SK-N-SH (cell line): ENCODE measurements around the gene ESRP2. TPM values are rescaled to one million over a fixed set of nuclear protein-coding genes. Genes with fewer than 3 reads are reported as not detected.

Source experiments
- CTCF ChIA-PET: fragments of 300-600, 350-600 bp; formaldehyde crosslinking; extraction: SDS; loops from one replicate; lab custom pipeline; 2021; lab: Yijun Ruan, JAX
- POLR2A ChIA-PET: fragments of 350-600 bp; sonication (Branson Sonifier 250); formaldehyde crosslinking; extraction: SDS; loops from one replicate; lab custom pipeline; 2020; ENCODE audit warnings: antibody characterized with exemption, inconsistent platforms; lab: Yijun Ruan, JAX
- DNase-seq: peaks from one replicate; pipeline ENCODE4 v3.0.0; 2012
- H2AFZ ChIP-seq: fragments of 200-600 bp; sonication (generic); 2 replicates; pipeline ENCODE4 v1.8.1; 2016; ENCODE audit warnings: antibody characterized with exemption, mild to moderate bottlenecking, low read depth
- H3F3A ChIP-seq: fragments of 200-600 bp; sonication (generic); replicated peaks from 2 replicates; pipeline ENCODE3; 2016; ENCODE audit warnings: antibody characterized with exemption, mild to moderate bottlenecking; ENCODE audit not compliant: insufficient read depth
- H3K27ac ChIP-seq, 2 experiments: fragments of 200-500 bp in 1 of 2; fragments of 200-600 bp in 1 of 2; sonication (Bioruptor generic) in 1 of 2; sonication (generic), shearing (Covaris generic) in 1 of 2; 2 replicates each; pipeline versions ENCODE4 v1.5.1 to v1.6.1; 2014 to 2016; ENCODE audit warnings: low read depth in 2 of 2, inconsistent platforms in 1 of 2, low read length in 1 of 2, mild to moderate bottlenecking in 1 of 2, mixed read lengths in 1 of 2
- H3K27me3 ChIP-seq: fragments of 200-600 bp; sonication (generic), shearing (Covaris generic); 2 replicates; pipeline ENCODE4 v1.6.1; 2016; ENCODE audit warnings: mixed run types; ENCODE audit not compliant: insufficient read depth
- H3K36me3 ChIP-seq, 2 experiments: fragments of 200-500 bp in 1 of 2; fragments of 200-600 bp in 1 of 2; sonication (Bioruptor generic) in 1 of 2; sonication (generic) in 1 of 2; replicated peaks in 1 of 2; 2 replicates each; pipeline versions ENCODE3 to v1.5.1; 2014 to 2016; ENCODE audit warnings: low read length in 1 of 2, mild to moderate bottlenecking in 1 of 2; ENCODE audit not compliant: insufficient read depth in 2 of 2, control insufficient read depth in 1 of 2
- H3K4me1 ChIP-seq, 2 experiments: fragments of 200-500 bp in 1 of 2; fragments of 200-600 bp in 1 of 2; sonication (Bioruptor generic) in 1 of 2; sonication (generic), shearing (Covaris generic) in 1 of 2; 2 replicates each; pipeline versions ENCODE4 v1.5.1 to v1.6.1; 2014 to 2016; ENCODE audit warnings: low read depth in 1 of 2, low read length in 1 of 2, mixed run types in 1 of 2; ENCODE audit not compliant: insufficient read depth in 2 of 2, control insufficient read depth in 1 of 2
- H3K4me2 ChIP-seq: fragments of 200-600 bp; sonication (generic), shearing (Covaris generic); 2 replicates; pipeline ENCODE4 v1.6.1; 2017; ENCODE audit warnings: mixed run types
- H3K4me3 ChIP-seq, 2 experiments: fragments of 200-500 bp in 1 of 2; fragments of 200-600 bp in 1 of 2; sonication (Bioruptor generic) in 1 of 2; sonication (generic), shearing (Covaris generic) in 1 of 2; 2 replicates each; pipeline versions ENCODE4 v1.5.1 to v1.8.1; 2014 to 2016; ENCODE audit warnings: low read depth in 2 of 2, inconsistent platforms in 1 of 2, low read length in 1 of 2, mild to moderate bottlenecking in 1 of 2, mixed read lengths in 1 of 2, moderate library complexity in 1 of 2
- H3K79me2 ChIP-seq: fragments of 200-600 bp; sonication (generic); 2 replicates; pipeline ENCODE4 v1.8.1; 2017; ENCODE audit warnings: mild to moderate bottlenecking; ENCODE audit not compliant: insufficient read depth
- H3K9ac ChIP-seq: fragments of 200-600 bp; sonication (generic); 2 replicates; pipeline ENCODE4 v1.6.1; 2017; ENCODE audit warnings: mixed run types
- H3K9me2 ChIP-seq: fragments of 200-600 bp; sonication (generic); 2 replicates; pipeline ENCODE4 v1.6.1; 2017; ENCODE audit warnings: mixed run types
- H3K9me3 ChIP-seq: fragments of 200-600 bp; sonication (generic); 2 replicates; pipeline ENCODE4 v1.6.1; 2017; ENCODE audit warnings: mixed run types, mild to moderate bottlenecking, moderate library complexity
- H4K20me1 ChIP-seq: fragments of 200-600 bp; sonication (generic); 2 replicates; pipeline ENCODE4 v1.6.1; 2017; ENCODE audit warnings: mild to moderate bottlenecking, mixed run types; ENCODE audit not compliant: insufficient read depth
- ELF1 ChIP-seq: IDR thresholded peaks from 2 replicates; pipeline ENCODE4 v1.4.0; 2012
- EP300 ChIP-seq, 2 experiments: IDR thresholded peaks; 2 replicates each; pipeline versions ENCODE4 v1.4.0 to v1.6.1; 2012; ENCODE audit warnings: borderline replicate concordance in 1 of 2, low read depth in 1 of 2, low read length in 1 of 2
- GATA2 ChIP-seq: sonication (generic); formaldehyde crosslinking; IDR thresholded peaks from 2 replicates; pipeline ENCODE4 v1.5.0; 2020; ENCODE audit warnings: mild to moderate bottlenecking, missing genetic modification reagents
- JUND ChIP-seq: IDR thresholded peaks from 2 replicates; pipeline ENCODE4 v1.4.0; 2012
- MEF2A ChIP-seq: IDR thresholded peaks from 2 replicates; pipeline ENCODE4 v1.4.0; 2012; ENCODE audit warnings: low read depth, borderline replicate concordance
- PBX3 ChIP-seq: IDR thresholded peaks from 2 replicates; pipeline ENCODE4; 2012
- SIN3A ChIP-seq: IDR thresholded peaks from 2 replicates; pipeline ENCODE4 v1.6.1; 2012; ENCODE audit warnings: low read depth, mild to moderate bottlenecking, low read length, moderate library complexity, borderline replicate concordance
- USF2 ChIP-seq: fragments of 150-350 bp; IDR thresholded peaks from 2 replicates; pipeline ENCODE4 v1.6.1; 2017; ENCODE audit warnings: antibody characterized with exemption, low read length, low read depth, borderline replicate concordance
- ZBTB33 ChIP-seq: IDR thresholded peaks from 2 replicates; pipeline ENCODE4 v1.4.0; 2012; ENCODE audit warnings: low read depth, borderline replicate concordance
- WGBS: methylation state at CpG from one replicate; pipeline ENCODE4 v1.1.6; 2017; ENCODE audit warnings: low lambda C conversion rate; 5-methylcytosine and 5-hydroxymethylcytosine counted together
- polyA plus RNA-seq, 3 experiments: library from polyadenylated mRNA; depleted of rRNA; stranded (reverse); fragments of >200 nt; gene quantifications; 2 replicates each; pipeline ENCODE4 v1.2.3, GENCODE V29; 2012

Gene ESRP2
- polyA plus RNA-seq, 1 of the 3 experiments (the other 2 are of a cell fraction) = 0.07 TPM

DNA sequence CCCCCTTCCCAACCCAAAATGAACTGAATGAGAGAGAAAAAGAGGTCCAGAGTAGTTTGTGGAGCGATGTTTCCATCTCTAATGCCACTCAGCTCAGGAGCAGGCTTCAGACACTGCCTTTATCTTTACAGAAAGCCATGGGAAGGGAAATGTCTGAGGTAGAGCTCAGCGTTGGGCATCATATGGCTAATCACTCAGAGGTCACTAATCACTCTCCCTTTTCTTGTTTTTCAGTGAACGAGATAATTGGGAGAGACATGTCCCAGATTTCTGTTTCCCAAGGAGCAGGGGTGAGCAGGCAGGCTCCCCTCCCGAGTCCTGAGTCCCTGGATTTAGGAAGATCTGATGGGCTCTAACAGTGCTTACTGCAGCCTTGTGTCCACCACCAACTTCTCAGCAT is 9.8 kb downstream of the ESRP2 start:
- H2AFZ ChIP-seq = no peak overlapping the region
- DNase-seq = no peak
- no peak for TF ChIP-seq JUND
- TF ChIP-seq ZBTB33 = no peak
- no peak for TF ChIP-seq MEF2A
- TF ChIP-seq ELF1 = no peak
- TF ChIP-seq SIN3A = no peak
- TF ChIP-seq PBX3 = no peak
- 94% methylated on average over 4 of the region's 4 CpGs for WGBS
- peaks cover 4 to 6% of the 10 kb centered on the region in 2 experiments for H3K36me3 ChIP-seq
- peak overlapping the region in 1 of 2 experiments; percentile 78; a peak in 2 of 4 replicates for H3K27ac ChIP-seq
- no peak overlapping the region for H3K9ac ChIP-seq
- no peaks in the 10 kb centered on the region for H3K79me2 ChIP-seq
- no peaks in the 10 kb centered on the region for H4K20me1 ChIP-seq
- no peaks in the 10 kb centered on the region for H3K9me3 ChIP-seq
- ChIA-PET POLR2A (no interaction called here), CTCF (interaction anchor here (0.7 to 6.0 kb wide), 6 partner anchors 10 to 410 kb away, joined by 3 to 98 read pairs (median 4); partner anchors contain the start of gene NFATC3)
- no peaks in the 10 kb centered on the region for H3K9me2 ChIP-seq
- H3K4me2 ChIP-seq = no peak overlapping the region
- peaks cover 12% of the 10 kb centered on the region for H3F3A ChIP-seq
- H3K4me3 ChIP-seq = no peak overlapping the region
- H3K4me1 ChIP-seq = peaks cover 0 to 29% of the 10 kb centered on the region in 2 experiments; a peak in 2 of 4 replicates
- no peaks in the 10 kb centered on the region for H3K27me3 ChIP-seq

GRCh38 chr16:68223072-68223471 is 12.9 kb downstream of the ESRP2 start:
- ChIA-PET POLR2A (no interaction called here), CTCF (interaction anchor here (1.4 to 1.9 kb wide), 2 partner anchors 129 to 138 kb away, joined by 3 to 10 read pairs; partner anchors contain the start of gene NFATC3)
- peaks cover 0 to 23% of the 10 kb centered on the region in 2 experiments; a peak in 2 of 4 replicates for H3K4me1 ChIP-seq
- H3K79me2 ChIP-seq = no peaks in the 10 kb centered on the region
- H3K27ac ChIP-seq = peak overlapping the region in 1 of 2 experiments; percentile 56; a peak in 2 of 4 replicates
- no peak overlapping the region for H3K4me3 ChIP-seq
- H3F3A ChIP-seq = peaks cover 8% of the 10 kb centered on the region
- TF ChIP-seq EP300 (IDR thresholded peaks at IDR 0.05; ENCODE audit: borderline replicate concordance in 1 of 2, low read depth in 1 of 2, low read length in 1 of 2) = 0 out of 4 replicates have a peak, but pooled peaks of 1 of the 2 experiments have one; percentile 41
- TF ChIP-seq GATA2 (CRISPR knock-in tag) = peak; percentile 16; the same call in 1 of the 2 replicates
- TF ChIP-seq USF2 = no peak
- peaks cover 3 to 4% of the 10 kb centered on the region in 2 experiments for H3K36me3 ChIP-seq
- WGBS = no CpG with 5 or more reads among the region's 1 CpG
- no peaks in the 10 kb centered on the region for H3K9me3 ChIP-seq
- H2AFZ ChIP-seq = no peak overlapping the region
- no peak overlapping the region for H3K4me2 ChIP-seq
- no peaks in the 10 kb centered on the region for H4K20me1 ChIP-seq
- no peaks in the 10 kb centered on the region for H3K27me3 ChIP-seq
- DNase-seq = no peak
- no peak overlapping the region for H3K9ac ChIP-seq
- H3K9me2 ChIP-seq = no peaks in the 10 kb centered on the region
